AML-193 (cell line): ENCODE measurements around the gene BCKDHA.
"Not testable (repeated sequence)": the region's sequence is repeated elsewhere in the genome, so short reads cannot be mapped to it uniquely, and the experiment has no call there.

Source experiments
- DNase-seq, 2 experiments: peaks; one replicate each; lab custom pipeline; 2025; lab: John Stamatoyannopoulos, UW

The BCKDHA gene

GRCh38 chr19:41405776-41406175, 8.2 kb downstream of the BCKDHA start:
- DNase-seq = no peak

GRCh38 chr19:41407271-41407670, 9.7 kb downstream of the BCKDHA start:
- peak; percentile 92 to 95 for DNase-seq

GRCh38 chr19:41408256-41408655, 10.6 kb downstream of the BCKDHA start:
- DNase-seq = no peak

GRCh38 chr19:41408846-41409245, 11.2 kb downstream of the BCKDHA start:
- not testable (repeated sequence) for DNase-seq

- DNase-seq = no peak
Measured at GRCh38 chr19:41409288-41409687, 11.7 kb downstream of the BCKDHA start.

GRCh38 chr19:41410336-41411054, 12.9 kb downstream of the BCKDHA start:
- DNase-seq = no peak

- DNase-seq = no peak
Measured at GRCh38 chr19:41411100-41411967, 13.7 kb downstream of the BCKDHA start.

- DNase-seq = no peak
Measured at GRCh38 chr19:41411968-41412265, 14.3 kb downstream of the BCKDHA start.

GRCh38 chr19:41412953-41413352, 15.3 kb downstream of the BCKDHA start:
- DNase-seq = no peak

- no peak for DNase-seq
Measured at GRCh38 chr19:41413947-41414346, 16.3 kb downstream of the BCKDHA start.

GRCh38 chr19:41414461-41414860, 16.8 kb downstream of the BCKDHA start:
- no peak for DNase-seq

- no peak for DNase-seq
Measured at GRCh38 chr19:41415154-41415571, 17.5 kb downstream of the BCKDHA start.

GRCh38 chr19:41416194-41416674, 18.6 kb downstream of the BCKDHA start:
- DNase-seq = no peak

- DNase-seq = peak; percentile 81 to 87
Measured at GRCh38 chr19:41420101-41420880, 22.7 kb downstream of the BCKDHA start.

GRCh38 chr19:41421314-41421713, 23.7 kb downstream of the BCKDHA start:
- no peak for DNase-seq

- no peak for DNase-seq
Measured at GRCh38 chr19:41421973-41422372, 24.4 kb downstream of the BCKDHA start.

- DNase-seq = no peak
Measured at GRCh38 chr19:41422456-41422855, 24.8 kb downstream of the BCKDHA start.

GRCh38 chr19:41422955-41423354, 25.3 kb downstream of the BCKDHA start:
- no peak for DNase-seq

- peak in 1 of 2 experiments; percentile 39 for DNase-seq
Measured at GRCh38 chr19:41424335-41425173, 26.9 kb downstream of the BCKDHA start.

- no peak for DNase-seq
Measured at GRCh38 chr19:41425174-41426115, 27.8 kb downstream of the BCKDHA start.
